ENCODE data around the gene GMCL2. TPM values are rescaled to one million over a fixed set of nuclear protein-coding genes. Genes with fewer than 3 reads are reported as not detected.

The GMCL2 gene
- total RNA-seq, 4 donors from 2014 or later, result not detected

GRCh38 chr5:178223196-178223773 lies 36.1 kb upstream of the GMCL2 start:
- Histone ChIP-seq H3K36me3 (peaks cover 0 to 9% (median 1%) of the 10 kb centered on the region in 4 donors), H3K27ac (no peak overlapping the region), H3K4me1 (peaks cover 0 to 36% (median 17%) of the 10 kb centered on the region in 4 donors), H3K9me3 (no peaks in the 10 kb centered on the region), H3K4me3 (no peak overlapping the region), H3K27me3 (no peaks in the 10 kb centered on the region)
- no peak for DNase-seq
- peak in 1 of 5 experiments; percentile 26 for TF ChIP-seq CTCF (IDR thresholded peaks at IDR 0.05)
- no peak for TF ChIP-seq POLR2AphosphoS5 (IDR thresholded peaks at IDR 0.05)
- no peak for TF ChIP-seq POLR2A (IDR thresholded peaks at IDR 0.05)
- in situ Hi-C loops (cut with MboI; ENCODE audit: low pct_ligation_motif_present in 1 of 4, low pct_unique_long_range_greater_than_20kb in 1 of 4, low sequenced_read_pairs in 3 of 4) (no loop called here), intact Hi-C loops (cut with DNase I; ENCODE audit: low total_unique reads) (no loop called here)
- WGBS, 2 donors (ENCODE audit: low coverage in 1 of 2), result 90 to 100% methylated on average over 1 to 5 of the region's 5 CpGs

GRCh38 chr5:178222292-178222691 lies 35.1 kb upstream of the GMCL2 start:
- Histone ChIP-seq H3K4me3 (no peak overlapping the region), H3K27ac (no peak overlapping the region), H3K36me3 (no peaks in the 10 kb centered on the region), H3K4me1 (peaks cover 0 to 28% (median 16%) of the 10 kb centered on the region in 4 donors), H3K27me3 (no peaks in the 10 kb centered on the region), H3K9me3 (no peaks in the 10 kb centered on the region)
- DNase-seq, result peak; percentile 6
- 94% methylated on average over 15 of the region's 15 CpGs; no CpG with 5 or more reads in 1 of the 2 donors for WGBS, 2 donors (ENCODE audit: low coverage in 1 of 2)
- intact Hi-C loops (cut with DNase I; ENCODE audit: low total_unique reads) (no loop called here), in situ Hi-C loops (cut with MboI; ENCODE audit: low pct_ligation_motif_present in 1 of 4, low pct_unique_long_range_greater_than_20kb in 1 of 4, low sequenced_read_pairs in 3 of 4) (no loop called here)
- TF ChIP-seq EP300 (IDR thresholded peaks at IDR 0.05; ENCODE audit: low read depth), result no peak
- no peak for TF ChIP-seq POLR2AphosphoS5 (IDR thresholded peaks at IDR 0.05)
- TF ChIP-seq POLR2A (IDR thresholded peaks at IDR 0.05), result no peak
- no peak for TF ChIP-seq CTCF (IDR thresholded peaks at IDR 0.05)

GRCh38 chr5:178221853-178222252 lies 34.7 kb upstream of the GMCL2 start:
- Histone ChIP-seq H3K27ac (peak overlapping the region in 1 of 4 donors; percentile 4), H3K27me3 (no peaks in the 10 kb centered on the region), H3K4me3 (no peak overlapping the region), H3K4me1 (peaks cover 1 to 28% (median 18%) of the 10 kb centered on the region in 4 donors), H3K36me3 (no peaks in the 10 kb centered on the region), H3K9me3 (no peaks in the 10 kb centered on the region)
- in situ Hi-C loops (cut with MboI; ENCODE audit: low pct_ligation_motif_present in 1 of 4, low pct_unique_long_range_greater_than_20kb in 1 of 4, low sequenced_read_pairs in 3 of 4) (no loop called here), intact Hi-C loops (cut with DNase I; ENCODE audit: low total_unique reads) (no loop called here)
- 91% methylated on average over 4 of the region's 5 CpGs; no CpG with 5 or more reads in 1 of the 2 donors for WGBS, 2 donors (ENCODE audit: low coverage in 1 of 2)
- peak; percentile 21 for DNase-seq
- TF ChIP-seq POLR2A (IDR thresholded peaks at IDR 0.05), result no peak
- TF ChIP-seq POLR2AphosphoS5 (IDR thresholded peaks at IDR 0.05), result no peak
- TF ChIP-seq EP300 (IDR thresholded peaks at IDR 0.05; ENCODE audit: low read depth), result no peak
- no peak for TF ChIP-seq CTCF (IDR thresholded peaks at IDR 0.05)

- H3K27ac ChIP-seq, result peak overlapping the region in 1 of 4 donors; percentile 4
- DNase-seq, result peak; percentile 3
- intact Hi-C loops (cut with DNase I; ENCODE audit: low total_unique reads), result no loop called here
- in situ Hi-C loops (cut with MboI; ENCODE audit: low pct_ligation_motif_present in 1 of 4, low pct_unique_long_range_greater_than_20kb in 1 of 4, low sequenced_read_pairs in 3 of 4), result no loop called here
- H3K4me3 ChIP-seq, result no peak overlapping the region
- WGBS, 2 donors (ENCODE audit: low coverage in 1 of 2), result 81% methylated on average over 3 of the region's 3 CpGs; no CpG with 5 or more reads in 1 of the 2 donors
- TF ChIP-seq POLR2AphosphoS5 (IDR thresholded peaks at IDR 0.05) (peak in 1 of 3 donors; percentile 14), POLR2A (IDR thresholded peaks at IDR 0.05) (no peak)
- H3K4me1 ChIP-seq, result peaks cover 7 to 30% (median 21%) of the 10 kb centered on the region in 4 donors
- H3K36me3 ChIP-seq, result no peaks in the 10 kb centered on the region
- no peaks in the 10 kb centered on the region for H3K9me3 ChIP-seq
- H3K27me3 ChIP-seq, result no peaks in the 10 kb centered on the region
Measured at GRCh38 chr5:178221282-178221681, 34.1 kb upstream of the GMCL2 start.

All from transverse colon (tissue), 4 donors.